A673 (cell line): ENCODE data around the gene RACGAP1.

Experiments
- EZH2 ChIP-seq: fragments of 200-600 bp; sonication (generic); IDR thresholded peaks from 2 replicates; pipeline ENCODE4 v1.6.1; 2017; ENCODE audit warnings: borderline replicate concordance, low read depth, mild to moderate bottlenecking, mixed read lengths, antibody characterized with exemption, low read length; ENCODE audit not compliant: poor library complexity, severe bottlenecking
- TF ChIP-seq, protein P1 (sequence below): fragments of 300-800, 200-600 bp; sonication (generic); conservative IDR thresholded peaks from 2 replicates; pipeline ENCODE4 v1.5.1; 2017; ENCODE audit warnings: low read depth, mild to moderate bottlenecking, antibody characterized with exemption, low read length, moderate library complexity, mixed read lengths

DNA sequence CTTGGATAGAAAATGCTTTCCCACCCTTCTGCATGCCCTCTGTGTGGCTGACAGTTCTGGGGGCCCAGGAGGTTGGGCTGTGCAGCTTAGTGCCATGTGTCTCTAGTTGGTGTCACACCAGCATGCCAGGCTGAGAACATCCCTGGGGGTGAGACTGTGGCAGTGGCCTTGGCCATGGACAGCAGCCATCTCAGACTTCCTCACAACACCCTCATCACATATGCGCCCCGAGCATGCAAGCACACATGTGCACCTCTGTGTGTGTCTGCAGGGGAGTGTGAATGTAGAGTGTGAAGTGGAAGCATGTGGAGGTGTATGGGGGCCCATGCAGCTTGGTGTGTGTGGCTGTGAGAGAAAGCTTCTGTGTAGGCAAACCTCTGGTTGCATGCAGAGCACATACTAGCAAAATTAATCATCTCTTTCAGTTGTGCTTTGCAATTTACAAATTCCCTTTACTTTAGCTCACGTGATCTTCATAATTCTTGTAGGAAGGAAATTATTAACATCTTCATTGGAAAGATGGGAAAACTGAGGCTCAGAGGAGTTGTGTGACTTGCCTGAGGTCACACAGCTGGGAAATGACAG, 40.5 kb upstream of the RACGAP1 start:
- TF ChIP-seq, protein P1, sequence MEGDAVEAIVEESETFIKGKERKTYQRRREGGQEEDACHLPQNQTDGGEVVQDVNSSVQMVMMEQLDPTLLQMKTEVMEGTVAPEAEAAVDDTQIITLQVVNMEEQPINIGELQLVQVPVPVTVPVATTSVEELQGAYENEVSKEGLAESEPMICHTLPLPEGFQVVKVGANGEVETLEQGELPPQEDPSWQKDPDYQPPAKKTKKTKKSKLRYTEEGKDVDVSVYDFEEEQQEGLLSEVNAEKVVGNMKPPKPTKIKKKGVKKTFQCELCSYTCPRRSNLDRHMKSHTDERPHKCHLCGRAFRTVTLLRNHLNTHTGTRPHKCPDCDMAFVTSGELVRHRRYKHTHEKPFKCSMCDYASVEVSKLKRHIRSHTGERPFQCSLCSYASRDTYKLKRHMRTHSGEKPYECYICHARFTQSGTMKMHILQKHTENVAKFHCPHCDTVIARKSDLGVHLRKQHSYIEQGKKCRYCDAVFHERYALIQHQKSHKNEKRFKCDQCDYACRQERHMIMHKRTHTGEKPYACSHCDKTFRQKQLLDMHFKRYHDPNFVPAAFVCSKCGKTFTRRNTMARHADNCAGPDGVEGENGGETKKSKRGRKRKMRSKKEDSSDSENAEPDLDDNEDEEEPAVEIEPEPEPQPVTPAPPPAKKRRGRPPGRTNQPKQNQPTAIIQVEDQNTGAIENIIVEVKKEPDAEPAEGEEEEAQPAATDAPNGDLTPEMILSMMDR: no peak
- TF ChIP-seq EZH2: no peak
